ENCODE data around the gene ETF1.

- TF ChIP-seq, protein P1, sequence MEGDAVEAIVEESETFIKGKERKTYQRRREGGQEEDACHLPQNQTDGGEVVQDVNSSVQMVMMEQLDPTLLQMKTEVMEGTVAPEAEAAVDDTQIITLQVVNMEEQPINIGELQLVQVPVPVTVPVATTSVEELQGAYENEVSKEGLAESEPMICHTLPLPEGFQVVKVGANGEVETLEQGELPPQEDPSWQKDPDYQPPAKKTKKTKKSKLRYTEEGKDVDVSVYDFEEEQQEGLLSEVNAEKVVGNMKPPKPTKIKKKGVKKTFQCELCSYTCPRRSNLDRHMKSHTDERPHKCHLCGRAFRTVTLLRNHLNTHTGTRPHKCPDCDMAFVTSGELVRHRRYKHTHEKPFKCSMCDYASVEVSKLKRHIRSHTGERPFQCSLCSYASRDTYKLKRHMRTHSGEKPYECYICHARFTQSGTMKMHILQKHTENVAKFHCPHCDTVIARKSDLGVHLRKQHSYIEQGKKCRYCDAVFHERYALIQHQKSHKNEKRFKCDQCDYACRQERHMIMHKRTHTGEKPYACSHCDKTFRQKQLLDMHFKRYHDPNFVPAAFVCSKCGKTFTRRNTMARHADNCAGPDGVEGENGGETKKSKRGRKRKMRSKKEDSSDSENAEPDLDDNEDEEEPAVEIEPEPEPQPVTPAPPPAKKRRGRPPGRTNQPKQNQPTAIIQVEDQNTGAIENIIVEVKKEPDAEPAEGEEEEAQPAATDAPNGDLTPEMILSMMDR (IDR thresholded peaks at IDR 0.05; ENCODE audit: insufficient read depth, low read depth, low read length) = no peak
- TF ChIP-seq EZH2 (IDR thresholded peaks at IDR 0.05; ENCODE audit: insufficient read depth, low read length) = no peak
Measured at GRCh38 chr5:138539791-138540190, 3.2 kb downstream of the ETF1 start.

Data from astrocyte (in vitro differentiated cells and primary cell).